HG03159 (cell line): ENCODE data around the gene FAM222A.

Experiments
- ATAC-seq: cut with Tn5 transposase; IDR thresholded peaks from one replicate; pipeline ENCODE4 v1.9.1; 2021; ENCODE audit warnings: mild to moderate bottlenecking, moderate library complexity; ENCODE audit not compliant: unreplicated experiment

The FAM222A gene

GRCh38 chr12:109724321-109724892 lies 10.8 kb downstream of the FAM222A start:
- no peak for ATAC-seq

- ATAC-seq, result no peak
Measured at GRCh38 chr12:109725321-109726105, 11.9 kb downstream of the FAM222A start.

- no peak for ATAC-seq
Measured at GRCh38 chr12:109726106-109726497, 12.5 kb downstream of the FAM222A start.

GRCh38 chr12:109726511-109727038 lies 12.9 kb downstream of the FAM222A start:
- no peak for ATAC-seq

GRCh38 chr12:109727039-109727723 lies 13.6 kb downstream of the FAM222A start:
- ATAC-seq, result no peak

GRCh38 chr12:109727746-109728726 lies 14.4 kb downstream of the FAM222A start:
- no peak for ATAC-seq

- ATAC-seq, result no peak
Measured at GRCh38 chr12:109728921-109729320, 15.3 kb downstream of the FAM222A start.

GRCh38 chr12:109729371-109729781 lies 15.8 kb downstream of the FAM222A start:
- ATAC-seq, result no peak

GRCh38 chr12:109729801-109730200 lies 16.2 kb downstream of the FAM222A start:
- ATAC-seq, result no peak

GRCh38 chr12:109730306-109731145 lies 16.9 kb downstream of the FAM222A start:
- ATAC-seq, result no peak

- no peak for ATAC-seq
Measured at GRCh38 chr12:109731231-109731731, 17.7 kb downstream of the FAM222A start.

- no peak for ATAC-seq
Measured at GRCh38 chr12:109731806-109732205, 18.2 kb downstream of the FAM222A start.

- no peak for ATAC-seq
Measured at GRCh38 chr12:109732321-109733305, 19.0 kb downstream of the FAM222A start.

- no peak for ATAC-seq
Measured at GRCh38 chr12:109734219-109735000, 20.8 kb downstream of the FAM222A start.

GRCh38 chr12:109735051-109735521 lies 21.5 kb downstream of the FAM222A start:
- ATAC-seq, result no peak

GRCh38 chr12:109735825-109736551 lies 22.4 kb downstream of the FAM222A start:
- no peak for ATAC-seq
